A549 treated with Mapracorat at 1 μM for 4 hours (cell line): Measurements from ENCODE around the gene LCN15. TPM values are rescaled to one million over a fixed set of nuclear protein-coding genes. Genes with fewer than 3 reads are reported as not detected.

ENCODE experiments used
- total RNA-seq: library from RNA; stranded (reverse); fragments of 200-300 nt; extraction: Qiagen RNA extraction; gene quantifications from 5 replicates; pipeline ENCODE4 v1.2.3, GENCODE V29; 2022

The LCN15 gene
- not detected in 5 replicates for total RNA-seq

GRCh38 chr9:136764301-136764891 lies at the start of gene LCN15:
TSS of gene LCN15 (minus strand) at chr9:136764518. CDS start at chr9:136764488, 30 bp downstream.

GRCh38 chr9:136807281-136808074 lies 43.2 kb upstream of the LCN15 start, which contains the start of gene RABL6:
TSS of gene RABL6 (plus strand) at chr9:136807948. CDS start at chr9:136808197, 249 bp downstream.

GRCh38 chr9:136796238-136796774 lies 32.0 kb upstream of the LCN15 start, which contains the start of gene CCDC183:
TSS of gene CCDC183 (plus strand) at chr9:136796338. CDS start at chr9:136796398, 60 bp downstream.

GRCh38 chr9:136790640-136791515 lies 26.6 kb upstream of the LCN15 start, which contains the start of gene TMEM141:
TSS of gene TMEM141 (plus strand) at chr9:136791344. CDS start at chr9:136791371, 27 bp downstream.

GRCh38 chr9:136748201-136748600 lies 16.1 kb downstream of the LCN15 start, which contains the start of gene LCN6:
TSS of gene LCN6 (minus strand) at chr9:136748525. CDS start at chr9:136748483, 42 bp downstream.

GRCh38 chr9:136742591-136743391 lies 21.5 kb downstream of the LCN15 start, which contains the start of gene LCN10:
TSS of gene LCN10 (minus strand) at chr9:136742940. CDS start at chr9:136742903, 37 bp downstream.

GRCh38 chr9:136711751-136712689 lies 52.3 kb downstream of the LCN15 start, which contains the start of gene DIPK1B:
TSS of gene DIPK1B (plus strand) at chr9:136712572. CDS start at chr9:136712666, 94 bp downstream.

Other genes with a start within 250 kb of the LCN15 start
- 7.3 to 12.9 TPM (median 12.0 TPM) in 5 replicates for gene NOTCH1, start 218.5 kb downstream of the LCN15 start, total RNA-seq
- 34.8 to 56.2 TPM (median 54.2 TPM) in 5 replicates for gene EGFL7, start 101.6 kb downstream of the LCN15 start, total RNA-seq
- 68.4 to 107 TPM (median 106 TPM) in 5 replicates for gene AGPAT2, start 77.1 kb downstream of the LCN15 start, total RNA-seq
- gene DIPK1B, start 51.9 kb downstream of the LCN15 start, total RNA-seq: 5.8 to 9.8 TPM (median 8.7 TPM) in 5 replicates
- gene LCN10, start 21.6 kb downstream of the LCN15 start, total RNA-seq: not detected in 5 replicates
- not detected in 5 replicates for gene LCN6, start 16.0 kb downstream of the LCN15 start, total RNA-seq
- gene LCN8, start 6.3 kb downstream of the LCN15 start, total RNA-seq: not detected in 5 replicates
- gene TMEM141, start 26.8 kb upstream of the LCN15 start, total RNA-seq: 58.1 to 77.3 TPM (median 76.6 TPM) in 5 replicates
- 0.16 to 0.58 TPM (median 0.23 TPM) in 5 replicates for gene CCDC183, start 31.8 kb upstream of the LCN15 start, total RNA-seq
- 59.0 to 84.9 TPM (median 81.6 TPM) in 5 replicates for gene RABL6, start 43.4 kb upstream of the LCN15 start, total RNA-seq
- gene AJM1, start 78.0 kb upstream of the LCN15 start, total RNA-seq: 3.3 to 4.7 TPM (median 4.6 TPM) in 5 replicates
- gene PHPT1, start 84.9 kb upstream of the LCN15 start, total RNA-seq: 279 to 323 TPM (median 297 TPM) in 5 replicates
- gene MAMDC4, start 87.8 kb upstream of the LCN15 start, total RNA-seq: 1.6 to 5.3 TPM (median 3.7 TPM) in 5 replicates
- 435 to 512 TPM (median 456 TPM) in 5 replicates for gene EDF1, start 101.8 kb upstream of the LCN15 start, total RNA-seq
- 38.3 to 63.1 TPM (median 52.9 TPM) in 5 replicates for gene TRAF2, start 122.0 kb upstream of the LCN15 start, total RNA-seq
- gene FBXW5, start 180.2 kb upstream of the LCN15 start, total RNA-seq: 62.7 to 103 TPM (median 99.7 TPM) in 5 replicates
- gene C8G, start 180.7 kb upstream of the LCN15 start, total RNA-seq: 0.42 to 3.2 TPM (median 0.76 TPM) in 5 replicates
- gene LCN12, start 187.8 kb upstream of the LCN15 start, total RNA-seq: 1.0 to 1.9 TPM (median 1.3 TPM) in 5 replicates
- gene PTGDS, start 213.0 kb upstream of the LCN15 start, total RNA-seq: 0.44 to 0.61 TPM (median 0.47 TPM) in 4 of 5 replicates, not detected in the other
- 0.07 to 0.24 TPM (median 0.10 TPM) in 5 replicates for gene LCNL1, start 218.5 kb upstream of the LCN15 start, total RNA-seq
- 43.1 to 85.2 TPM (median 71.2 TPM) in 5 replicates for gene PAXX, start 227.9 kb upstream of the LCN15 start, total RNA-seq
- 2.4 to 5.5 TPM (median 4.9 TPM) in 5 replicates for gene CLIC3, start 232.1 kb upstream of the LCN15 start, total RNA-seq